ENCODE measurements around the gene ZCWPW2. TPM values are rescaled to one million over a fixed set of nuclear protein-coding genes. Genes with fewer than 3 reads are reported as not detected.

The ZCWPW2 gene, protein sequence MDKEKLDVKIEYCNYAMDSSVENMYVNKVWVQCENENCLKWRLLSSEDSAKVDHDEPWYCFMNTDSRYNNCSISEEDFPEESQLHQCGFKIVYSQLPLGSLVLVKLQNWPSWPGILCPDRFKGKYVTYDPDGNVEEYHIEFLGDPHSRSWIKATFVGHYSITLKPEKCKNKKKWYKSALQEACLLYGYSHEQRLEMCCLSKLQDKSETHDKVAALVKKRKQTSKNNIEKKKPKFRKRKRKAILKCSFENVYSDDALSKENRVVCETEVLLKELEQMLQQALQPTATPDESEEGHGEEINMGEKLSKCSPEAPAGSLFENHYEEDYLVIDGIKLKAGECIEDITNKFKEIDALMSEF
- total RNA-seq = 0.18 and 0.19 TPM in 2 replicates

DNA sequence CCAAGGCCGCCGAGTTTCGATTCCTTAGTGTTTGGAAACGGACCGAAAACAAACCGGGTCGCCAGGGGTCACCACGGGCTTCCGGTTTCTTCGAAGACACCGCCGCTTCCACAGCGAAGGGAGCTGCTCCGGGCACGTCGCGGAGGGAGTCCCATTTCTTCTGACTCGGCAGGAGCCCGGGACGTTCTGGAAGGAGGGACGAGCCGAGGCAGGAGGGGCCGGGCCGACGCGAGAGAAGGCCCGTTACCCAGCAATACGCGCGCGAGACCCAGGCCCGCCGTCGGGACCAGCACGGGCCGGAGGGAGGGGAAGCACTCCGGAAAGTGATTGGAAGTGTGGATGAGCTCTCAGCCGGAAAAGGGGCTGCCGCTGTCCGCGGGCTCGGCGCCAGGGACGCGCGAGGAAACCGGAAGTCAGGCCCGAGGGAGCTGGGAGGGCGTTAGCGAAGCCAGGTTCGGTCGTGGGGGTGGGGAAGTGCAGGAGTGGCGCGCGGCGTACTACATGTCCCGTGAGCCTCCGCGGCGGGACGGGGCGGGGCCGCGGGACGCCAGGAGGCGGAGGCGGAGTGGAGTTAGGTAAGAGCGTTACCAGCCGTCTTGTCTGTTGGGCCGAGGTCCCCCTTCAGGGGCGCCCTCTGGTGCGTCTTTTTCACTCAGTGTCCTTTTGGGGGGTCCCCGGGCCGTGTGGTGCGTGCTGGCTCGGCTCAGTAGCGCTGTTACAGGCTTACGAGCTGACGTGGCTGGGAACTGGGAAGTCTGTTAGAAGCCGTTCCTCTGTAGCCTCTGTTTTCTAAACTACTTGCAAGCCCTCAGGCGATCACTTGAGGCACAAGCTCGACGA, at the start of gene ZCWPW2, which contains the start of gene AZI2:
Gene ZCWPW2, plus strand, starts transcription at position 93 of the 840 bp plus-strand sequence. CDS start 64,348 bp downstream, outside the sequence.
Gene AZI2, minus strand, starts transcription at position 196 of the 840 bp plus-strand sequence. CDS start 8,207 bp downstream, outside the sequence.

Other genes with a start within 250 kb of the ZCWPW2 start
- 3.4 and 5.0 TPM in 2 replicates for gene CMC1, start 107.1 kb upstream of the ZCWPW2 start, total RNA-seq
- 34.9 and 59.2 TPM in 2 replicates for gene AZI2, start 103 bp downstream of the ZCWPW2 start, total RNA-seq

Data from endothelial cell of coronary artery (primary cell).